Keratinocyte (primary cell): Measurements from ENCODE around the gene CELSR3. TPM values are rescaled to one million over a fixed set of nuclear protein-coding genes. Genes with fewer than 3 reads are reported as not detected.

Experiments used
- DNase-seq: peaks from one replicate; pipeline ENCODE4 v3.0.0-alpha.2; 2011; ENCODE audit warnings: low read depth, missing footprints, low spot score
- FAIRE-seq: peaks from 2 replicates; lab custom pipeline; 2011; peaks lifted over from hg19 to GRCh38; lab: Jason Lieb, UNC
- H2AFZ ChIP-seq: 2 replicates; pipeline ENCODE4 v1.6.0; 2012; ENCODE audit warnings: low read length, control low read depth, inconsistent platforms; ENCODE audit not compliant: control insufficient read depth
- H3K27ac ChIP-seq: 2 replicates; pipeline ENCODE4 v1.5.1; 2011; ENCODE audit warnings: low read length; ENCODE audit not compliant: control insufficient read depth, insufficient read depth
- H3K27me3 ChIP-seq: 3 replicates; pipeline ENCODE4 v1.6.0; 2011; ENCODE audit warnings: low read length; ENCODE audit not compliant: control insufficient read depth, insufficient read depth; ENCODE audit errors: extremely low read depth
- H3K36me3 ChIP-seq, 2 experiments: 2 replicates in 1 of 2; 3 replicates in 1 of 2; pipeline ENCODE4 v1.5.1; 2011; ENCODE audit warnings: low read length in 2 of 2, mild to moderate bottlenecking in 1 of 2; ENCODE audit not compliant: control insufficient read depth in 2 of 2, insufficient read depth in 2 of 2; ENCODE audit errors: extremely low read depth in 1 of 2
- H3K4me1 ChIP-seq: 3 replicates; pipeline ENCODE4 v1.5.1; 2011; ENCODE audit warnings: low read length; ENCODE audit not compliant: control insufficient read depth, insufficient read depth; ENCODE audit errors: extremely low read depth
- H3K4me2 ChIP-seq: 3 replicates; pipeline ENCODE4 v1.6.0; 2011; ENCODE audit warnings: low read depth, low read length; ENCODE audit not compliant: control insufficient read depth, insufficient read depth; ENCODE audit errors: extremely low read depth
- H3K4me3 ChIP-seq, 3 experiments: fragments of 200-600 bp in 1 of 3; sonication (generic) in 1 of 3; 2 replicates in 2 of 3; 3 replicates in 1 of 3; pipeline ENCODE4 v1.5.1; 2011 to 2016; ENCODE audit warnings: low read length in 3 of 3, mild to moderate bottlenecking in 3 of 3, control low read depth in 2 of 3, inconsistent platforms in 1 of 3, low read depth in 1 of 3, mixed read lengths in 1 of 3, mixed run types in 1 of 3, moderate library complexity in 1 of 3; ENCODE audit not compliant: control insufficient read depth in 2 of 3, insufficient read depth in 2 of 3; ENCODE audit errors: extremely low read depth in 1 of 3
- H3K79me2 ChIP-seq: 2 replicates; pipeline ENCODE4 v1.6.0; 2012; ENCODE audit warnings: low read length; ENCODE audit not compliant: control insufficient read depth, insufficient read depth
- H3K9ac ChIP-seq: 3 replicates; pipeline ENCODE4 v1.6.0; 2011; ENCODE audit warnings: low read length; ENCODE audit not compliant: control insufficient read depth, insufficient read depth; ENCODE audit errors: extremely low read depth
- H3K9me1 ChIP-seq: 3 replicates; pipeline ENCODE4 v1.6.0; 2011; ENCODE audit warnings: low read length; ENCODE audit not compliant: control insufficient read depth, insufficient read depth; ENCODE audit errors: extremely low read depth
- H3K9me3 ChIP-seq: 2 replicates; pipeline ENCODE4 v1.5.1; 2012; ENCODE audit warnings: low read depth, low read length; ENCODE audit not compliant: control insufficient read depth
- H4K20me1 ChIP-seq: 3 replicates; pipeline ENCODE4 v1.6.0; 2011; ENCODE audit warnings: low read length; ENCODE audit not compliant: control insufficient read depth, insufficient read depth; ENCODE audit errors: extremely low read depth
- EZH2 ChIP-seq: IDR thresholded peaks from one replicate; pipeline ENCODE4 v1.6.1; 2012; ENCODE audit warnings: inconsistent platforms, mild to moderate bottlenecking, low read length, moderate library complexity
- dilution Hi-C: fragments of 300-500 bp; cut with MboI; formaldehyde crosslinking; loops from one replicate; pipeline ENCODE4 v1.7.0; 2020; ENCODE audit warnings: low sequenced_read_pairs; ENCODE audit not compliant: extremely low pct_ligation_motif_present
- polyA plus RNA-seq, 5 experiments: library from polyadenylated mRNA; depleted of rRNA in 3 of 5; stranded (reverse) in 3 of 5; stranded (forward) in 1 of 5; unstranded in 1 of 5; fragments of >200 nt; gene quantifications; 1 replicate in 1 of 5; 2 replicates in 3 of 5; 3 replicates in 1 of 5; pipeline versions ENCODE4 v1.2.1 to v1.2.3, GENCODE V29; 2011 to 2012; ENCODE audit warnings: missing spikeins in 2 of 5, low read depth in 1 of 5, low replicate concordance in 1 of 5
- TF ChIP-seq, protein P1 (sequence below), 3 experiments: IDR thresholded peaks in 1 of 3; conservative IDR thresholded peaks in 1 of 3; optimal IDR thresholded peaks in 1 of 3; 2 replicates in 2 of 3; 3 replicates in 1 of 3; pipeline versions ENCODE3 to v1.5.1; 2011; ENCODE audit warnings: low read length in 3 of 3, mild to moderate bottlenecking in 3 of 3, moderate library complexity in 2 of 3, control low read depth in 1 of 3, inconsistent platforms in 1 of 3; ENCODE audit not compliant: insufficient read depth in 2 of 3; ENCODE audit errors: extremely low read depth in 1 of 3

The CELSR3 gene
- polyA plus RNA-seq, 1 donor (not counting 4 experiments of a cell fraction or from before 2014, with no cell fraction given): 0.25 TPM

DNA sequence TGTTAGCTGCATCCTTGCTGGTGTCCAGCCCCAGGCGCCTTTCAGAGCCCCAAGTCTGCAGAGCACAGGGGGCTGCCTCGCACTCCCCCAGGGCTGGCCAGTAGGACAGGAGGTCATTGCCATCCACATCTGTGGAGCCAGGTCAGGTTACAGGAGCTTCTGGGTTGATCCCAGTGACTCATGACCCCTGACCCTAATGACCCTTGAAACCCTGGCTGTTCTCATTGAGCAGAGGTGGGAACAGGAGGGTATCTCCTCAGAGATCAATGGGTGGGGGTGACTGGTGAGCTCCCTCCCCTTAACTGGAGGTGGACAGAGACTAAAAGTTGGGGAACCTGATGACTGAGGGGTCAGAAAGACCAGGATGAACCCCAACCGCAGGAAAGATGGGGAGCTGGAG lies 21.3 kb downstream of the CELSR3 start:
- TF ChIP-seq, protein P1, sequence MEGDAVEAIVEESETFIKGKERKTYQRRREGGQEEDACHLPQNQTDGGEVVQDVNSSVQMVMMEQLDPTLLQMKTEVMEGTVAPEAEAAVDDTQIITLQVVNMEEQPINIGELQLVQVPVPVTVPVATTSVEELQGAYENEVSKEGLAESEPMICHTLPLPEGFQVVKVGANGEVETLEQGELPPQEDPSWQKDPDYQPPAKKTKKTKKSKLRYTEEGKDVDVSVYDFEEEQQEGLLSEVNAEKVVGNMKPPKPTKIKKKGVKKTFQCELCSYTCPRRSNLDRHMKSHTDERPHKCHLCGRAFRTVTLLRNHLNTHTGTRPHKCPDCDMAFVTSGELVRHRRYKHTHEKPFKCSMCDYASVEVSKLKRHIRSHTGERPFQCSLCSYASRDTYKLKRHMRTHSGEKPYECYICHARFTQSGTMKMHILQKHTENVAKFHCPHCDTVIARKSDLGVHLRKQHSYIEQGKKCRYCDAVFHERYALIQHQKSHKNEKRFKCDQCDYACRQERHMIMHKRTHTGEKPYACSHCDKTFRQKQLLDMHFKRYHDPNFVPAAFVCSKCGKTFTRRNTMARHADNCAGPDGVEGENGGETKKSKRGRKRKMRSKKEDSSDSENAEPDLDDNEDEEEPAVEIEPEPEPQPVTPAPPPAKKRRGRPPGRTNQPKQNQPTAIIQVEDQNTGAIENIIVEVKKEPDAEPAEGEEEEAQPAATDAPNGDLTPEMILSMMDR (optimal IDR thresholded peaks at IDR 0.05 in 1 of 3, IDR thresholded peaks at IDR 0.05 in 1 of 3, conservative IDR thresholded peaks at IDR 0.05 in 1 of 3; ENCODE audit: extremely low read depth in 1 of 3, insufficient read depth in 2 of 3, low read length in 3 of 3): no peak
- TF ChIP-seq EZH2: no peak
- no peak for DNase-seq
- H3K9me3 ChIP-seq: no peaks in the 10 kb centered on the region
- no peak overlapping the region for H2AFZ ChIP-seq
- H3K4me3 ChIP-seq: no peak overlapping the region
- FAIRE-seq: no peak
- H4K20me1 ChIP-seq: no peaks in the 10 kb centered on the region
- no peaks in the 10 kb centered on the region for H3K79me2 ChIP-seq
- no peaks in the 10 kb centered on the region for H3K9me1 ChIP-seq
- dilution Hi-C loops: no loop called here
- H3K36me3 ChIP-seq: no peaks in the 10 kb centered on the region
- H3K9ac ChIP-seq: no peak overlapping the region
- H3K4me2 ChIP-seq: no peak overlapping the region
- H3K4me1 ChIP-seq: no peaks in the 10 kb centered on the region
- H3K27ac ChIP-seq: no peak overlapping the region
- peaks cover 4% of the 10 kb centered on the region for H3K27me3 ChIP-seq

DNA sequence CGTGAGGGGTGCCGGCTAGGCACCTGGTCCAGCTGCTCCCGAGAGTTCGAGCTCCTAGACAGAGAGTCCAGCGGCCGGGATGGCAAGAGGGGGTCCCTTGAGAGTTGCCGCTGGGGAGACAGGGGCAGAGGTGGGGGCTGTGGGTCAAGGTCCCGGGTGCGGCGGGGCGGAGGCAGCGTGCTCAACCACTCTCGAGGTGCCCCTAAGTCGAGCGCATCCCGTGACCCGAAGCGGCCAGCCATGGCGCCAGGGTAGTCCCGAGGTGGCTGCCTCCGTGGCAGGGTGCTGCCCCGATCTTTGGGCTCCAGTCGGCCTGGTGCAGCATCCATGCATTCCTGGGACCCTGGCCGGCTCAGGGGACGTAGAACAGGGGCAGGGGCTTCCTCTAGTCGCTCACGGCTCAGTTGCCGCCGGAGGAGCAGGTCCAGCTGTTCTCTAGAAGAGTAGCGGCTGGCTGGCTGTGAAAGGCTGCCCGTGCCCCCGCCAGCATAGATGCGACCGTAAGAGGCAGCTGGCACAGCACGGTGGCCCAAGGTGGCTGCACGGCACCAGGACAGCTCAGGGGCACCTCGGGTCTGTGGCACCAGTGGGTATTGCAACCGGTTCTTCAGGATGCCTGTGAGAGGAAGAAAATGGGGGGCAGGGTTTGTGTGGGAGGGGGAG lies 22.6 kb downstream of the CELSR3 start:
- Histone ChIP-seq H3K79me2 (no peaks in the 10 kb centered on the region), H3K27ac (no peak overlapping the region), H2AFZ (no peak overlapping the region), H3K36me3 (no peaks in the 10 kb centered on the region), H3K4me2 (no peak overlapping the region), H3K4me1 (peaks cover 6% of the 10 kb centered on the region), H4K20me1 (no peaks in the 10 kb centered on the region), H3K4me3 (no peak overlapping the region), H3K9me3 (no peaks in the 10 kb centered on the region), H3K27me3 (peaks cover 4% of the 10 kb centered on the region), H3K9ac (no peak overlapping the region), H3K9me1 (no peaks in the 10 kb centered on the region)
- dilution Hi-C loops: no loop called here
- TF ChIP-seq EZH2: no peak
- TF ChIP-seq, protein P1 (optimal IDR thresholded peaks at IDR 0.05 in 1 of 3, IDR thresholded peaks at IDR 0.05 in 1 of 3, conservative IDR thresholded peaks at IDR 0.05 in 1 of 3; ENCODE audit: extremely low read depth in 1 of 3, insufficient read depth in 2 of 3, low read length in 3 of 3): no peak
- FAIRE-seq (no peak), DNase-seq (no peak)
